ENCODE data around the gene GRB10. TPM values are rescaled to one million over a fixed set of nuclear protein-coding genes. Genes with fewer than 3 reads are reported as not detected.

The GRB10 gene
- polyA plus RNA-seq, 1 donor from 2014 or later, result 78.4 TPM

- Histone ChIP-seq H3K36me3 (ENCODE audit: insufficient read depth, low read length) (peaks cover 5% of the 10 kb centered on the region), H3K27me3 (ENCODE audit: insufficient read depth, low read depth, low read length) (no peaks in the 10 kb centered on the region), H3K79me2 (replicated peaks; ENCODE audit: insufficient read depth, low read length) (peaks cover under 1% of the 10 kb centered on the region), H2AFZ (ENCODE audit: low read depth, low read length) (no peak overlapping the region), H3K9me2 (ENCODE audit: insufficient read depth, low read length) (no peaks in the 10 kb centered on the region), H3K4me3 (ENCODE audit: low read length) (no peak overlapping the region), H4K20me1 (ENCODE audit: insufficient read depth) (no peaks in the 10 kb centered on the region), H3K4me2 (ENCODE audit: low read length) (no peak overlapping the region), H3K27ac (ENCODE audit: low read length) (no peak overlapping the region), H3F3A (ENCODE audit: insufficient read depth, low read length, poor library complexity, severe bottlenecking) (no peaks in the 10 kb centered on the region), H3K9ac (ENCODE audit: low read length) (no peak overlapping the region), H3K9me3 (ENCODE audit: low read length) (no peaks in the 10 kb centered on the region)
- TF ChIP-seq REST (IDR thresholded peaks at IDR 0.05; ENCODE audit: borderline replicate concordance) (no peak), EP300 (conservative IDR thresholded peaks at IDR 0.05; ENCODE audit: poor library complexity, severe bottlenecking) (no peak), MXI1 (conservative IDR thresholded peaks at IDR 0.05; ENCODE audit: poor library complexity, severe bottlenecking) (no peak), RAD21 (conservative IDR thresholded peaks at IDR 0.05) (no peak), TAF1 (IDR thresholded peaks at IDR 0.05; ENCODE audit: low read depth) (no peak), EZH2 (IDR thresholded peaks at IDR 0.05; ENCODE audit: borderline replicate concordance, insufficient read depth, low read length, poor library complexity, severe bottlenecking) (no peak)
Measured at GRCh38 chr7:50649259-50649885, 133.3 kb downstream of the GRB10 start.

GRCh38 chr7:50648570-50649169 lies 134.0 kb downstream of the GRB10 start:
- H3K27me3 ChIP-seq (ENCODE audit: insufficient read depth, low read depth, low read length), result no peaks in the 10 kb centered on the region
- TF ChIP-seq EZH2 (IDR thresholded peaks at IDR 0.05; ENCODE audit: borderline replicate concordance, insufficient read depth, low read length, poor library complexity, severe bottlenecking), result no peak
- no peak for TF ChIP-seq CTCF (IDR thresholded peaks at IDR 0.05; ENCODE audit: poor library complexity, severe bottlenecking)
- no peak for TF ChIP-seq SMC3 (conservative IDR thresholded peaks at IDR 0.05; ENCODE audit: poor library complexity)
- no peak for TF ChIP-seq EP300 (conservative IDR thresholded peaks at IDR 0.05; ENCODE audit: poor library complexity, severe bottlenecking)
- TF ChIP-seq TAF1 (IDR thresholded peaks at IDR 0.05; ENCODE audit: low read depth), result no peak
- no peak for TF ChIP-seq POLR2AphosphoS5 (IDR thresholded peaks at IDR 0.05)
- TF ChIP-seq RAD21 (conservative IDR thresholded peaks at IDR 0.05), result no peak
- TF ChIP-seq MXI1 (conservative IDR thresholded peaks at IDR 0.05; ENCODE audit: poor library complexity, severe bottlenecking), result no peak
- TF ChIP-seq REST (IDR thresholded peaks at IDR 0.05; ENCODE audit: borderline replicate concordance), result no peak
- no peak overlapping the region for H3K27ac ChIP-seq (ENCODE audit: low read length)
- H3K9me3 ChIP-seq (ENCODE audit: low read length), result no peaks in the 10 kb centered on the region
- H3K9me2 ChIP-seq (ENCODE audit: insufficient read depth, low read length), result no peaks in the 10 kb centered on the region
- peaks cover 4% of the 10 kb centered on the region for H3K79me2 ChIP-seq (replicated peaks; ENCODE audit: insufficient read depth, low read length)
- no peak overlapping the region for H3K4me3 ChIP-seq (ENCODE audit: low read length)
- H4K20me1 ChIP-seq (ENCODE audit: insufficient read depth), result no peaks in the 10 kb centered on the region
- H3K36me3 ChIP-seq (ENCODE audit: insufficient read depth, low read length), result peaks cover 5% of the 10 kb centered on the region
- no peak overlapping the region for H3K9ac ChIP-seq (ENCODE audit: low read length)
- no peak overlapping the region for H3K4me2 ChIP-seq (ENCODE audit: low read length)
- H3F3A ChIP-seq (ENCODE audit: insufficient read depth, low read length, poor library complexity, severe bottlenecking), result no peaks in the 10 kb centered on the region
- H2AFZ ChIP-seq (ENCODE audit: low read depth, low read length), result no peak overlapping the region
